ENCODE measurements around the gene PSMA7. TPM values are rescaled to one million over a fixed set of nuclear protein-coding genes. Genes with fewer than 3 reads are reported as not detected.
"Not testable (repeated sequence)": the region's sequence is repeated elsewhere in the genome, so short reads cannot be mapped to it uniquely, and the experiment has no call there.

PSMA7 gene
- polyA plus RNA-seq, 1 donor = 155 TPM

DNA sequence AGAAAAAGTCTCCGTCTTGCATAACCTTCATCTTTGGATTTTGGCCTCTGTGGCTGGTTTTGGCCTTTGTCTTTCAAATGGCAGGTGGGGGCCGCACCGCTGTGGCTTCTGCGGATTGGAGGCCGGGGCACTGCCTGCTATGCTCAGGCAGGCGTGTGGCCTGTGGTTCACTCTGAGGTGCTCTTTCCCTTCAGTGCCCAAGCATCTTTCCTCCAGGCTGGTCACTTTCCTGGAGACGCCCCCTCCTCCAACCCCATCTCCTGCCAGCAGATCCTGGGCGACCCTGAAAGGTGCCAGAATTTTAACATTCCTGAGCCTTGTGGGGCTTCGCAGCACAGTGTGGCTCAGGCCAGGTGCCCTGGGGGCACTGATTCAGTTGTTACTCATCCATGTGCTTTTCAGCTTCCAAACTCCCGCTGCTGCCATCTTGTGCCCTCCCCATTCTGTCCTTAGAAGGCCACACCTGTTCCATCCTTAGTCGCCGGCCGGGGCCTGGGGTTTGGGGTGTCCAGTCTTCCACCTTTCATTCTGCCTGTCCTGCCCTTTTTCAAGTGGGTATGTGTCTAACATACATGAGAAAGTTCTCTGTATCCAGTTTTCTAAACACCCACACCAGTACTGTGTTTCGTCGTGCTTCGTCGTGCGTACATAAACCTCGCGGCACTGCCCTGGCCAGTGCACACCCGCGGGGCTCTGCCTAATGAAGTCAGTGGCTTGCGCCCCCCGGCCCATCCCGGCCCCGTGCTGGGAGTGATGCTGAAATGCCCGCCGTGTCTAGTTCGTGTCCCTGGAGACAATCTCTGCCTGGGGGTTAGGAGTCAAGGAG lies 12.4 kb upstream of the PSMA7 start:
- no peak for DNase-seq (ENCODE audit: low read depth)

DNA sequence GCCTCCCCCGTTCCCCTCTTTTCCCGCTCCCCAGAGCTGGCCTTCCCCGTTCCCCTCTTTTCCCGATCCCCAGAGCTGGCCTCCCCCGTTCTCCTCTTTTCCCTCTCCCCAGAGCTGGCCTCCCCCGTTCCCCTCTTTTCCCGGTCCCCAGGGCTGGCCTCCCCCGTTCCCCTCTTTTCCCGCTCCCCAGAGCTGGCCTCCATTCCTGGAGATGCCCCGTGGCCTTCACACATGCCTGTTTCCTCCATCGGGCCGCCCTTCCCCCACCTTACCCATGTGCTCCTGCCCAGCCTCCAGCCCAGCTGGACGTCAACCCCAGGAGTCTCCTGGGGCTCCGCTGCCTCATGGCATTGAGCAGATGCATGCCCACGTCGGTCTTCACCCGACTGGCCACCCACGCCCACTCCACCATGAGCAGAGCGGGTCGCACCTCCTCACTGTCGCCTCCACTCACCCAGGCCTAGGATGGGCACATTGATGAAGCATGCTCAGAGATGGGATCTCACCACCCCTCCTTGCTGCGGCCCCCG lies 8.7 kb upstream of the PSMA7 start:
- DNase-seq (ENCODE audit: low read depth) = no peak

DNA sequence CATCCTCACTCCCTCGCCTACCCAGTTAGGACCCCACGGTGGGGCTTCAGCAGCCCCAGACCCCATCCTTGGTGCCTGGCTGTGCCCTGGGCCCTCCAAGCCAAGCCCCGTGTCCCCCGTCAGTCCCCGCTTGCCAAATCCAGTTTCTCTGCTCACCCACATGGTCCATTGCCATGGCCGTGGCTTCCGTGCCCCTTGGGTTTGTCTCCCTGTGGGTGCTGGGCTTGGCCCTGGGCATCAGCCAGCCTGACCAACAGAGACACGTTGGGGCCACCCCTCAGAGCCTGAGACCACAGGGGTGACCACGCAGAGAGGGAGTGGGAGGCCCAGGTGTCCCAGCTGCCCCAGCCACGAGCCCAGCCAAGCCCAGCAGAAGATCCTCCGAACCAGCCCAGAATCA lies 8.0 kb upstream of the PSMA7 start:
- DNase-seq (ENCODE audit: low read depth) = no peak

DNA sequence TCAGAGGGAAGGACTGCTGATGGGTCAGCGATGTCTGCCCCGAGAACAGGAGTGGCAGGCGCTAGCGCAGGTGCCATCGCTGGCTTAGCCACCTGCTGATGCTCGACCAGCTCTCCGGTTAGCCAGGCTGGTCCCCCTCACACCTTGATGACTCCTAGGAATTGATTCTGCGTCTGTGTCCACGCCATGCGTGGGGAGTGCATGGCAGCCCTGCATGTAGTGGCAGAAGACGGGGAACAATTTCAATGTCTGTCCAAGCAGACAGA lies 7.0 kb upstream of the PSMA7 start:
- DNase-seq (ENCODE audit: low read depth) = no peak

DNA sequence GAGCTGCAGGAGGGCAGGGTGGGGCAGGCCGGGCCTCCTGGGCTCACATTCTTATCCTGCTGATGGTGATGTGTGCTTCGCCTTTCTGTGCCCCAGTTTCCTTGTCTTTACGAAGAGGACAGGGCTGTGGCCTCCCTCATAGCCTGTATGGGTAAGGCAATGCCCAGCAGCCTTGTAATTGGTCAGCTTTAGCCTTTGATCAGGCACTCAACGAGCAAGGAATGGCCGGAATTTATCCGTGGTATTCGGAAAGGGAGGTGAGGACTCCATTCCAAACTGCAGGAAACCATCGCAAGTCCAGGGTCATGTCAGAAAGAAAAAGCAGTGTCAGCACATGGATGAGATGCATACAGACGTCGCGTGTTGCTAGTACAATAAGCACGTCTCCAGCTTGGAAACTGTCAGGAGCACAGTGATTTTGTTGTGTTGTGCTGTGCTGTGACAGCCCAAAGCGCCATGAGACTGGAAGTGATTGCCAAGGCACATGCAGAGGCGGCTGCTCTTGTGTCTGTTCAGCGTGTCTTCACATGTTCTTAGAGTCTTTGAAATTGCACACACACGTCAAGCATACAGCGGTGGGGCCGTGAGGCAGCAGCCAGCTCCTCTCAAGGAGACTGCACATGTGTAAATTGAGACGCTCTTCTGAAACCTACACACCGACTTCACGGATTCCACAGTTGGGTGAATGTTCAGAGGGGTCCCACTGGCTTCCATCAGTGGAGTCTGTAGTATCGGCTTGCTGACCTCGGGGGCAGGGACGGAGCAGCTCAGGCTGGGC lies 6.5 kb upstream of the PSMA7 start:
- no peak for DNase-seq (ENCODE audit: low read depth)

DNA sequence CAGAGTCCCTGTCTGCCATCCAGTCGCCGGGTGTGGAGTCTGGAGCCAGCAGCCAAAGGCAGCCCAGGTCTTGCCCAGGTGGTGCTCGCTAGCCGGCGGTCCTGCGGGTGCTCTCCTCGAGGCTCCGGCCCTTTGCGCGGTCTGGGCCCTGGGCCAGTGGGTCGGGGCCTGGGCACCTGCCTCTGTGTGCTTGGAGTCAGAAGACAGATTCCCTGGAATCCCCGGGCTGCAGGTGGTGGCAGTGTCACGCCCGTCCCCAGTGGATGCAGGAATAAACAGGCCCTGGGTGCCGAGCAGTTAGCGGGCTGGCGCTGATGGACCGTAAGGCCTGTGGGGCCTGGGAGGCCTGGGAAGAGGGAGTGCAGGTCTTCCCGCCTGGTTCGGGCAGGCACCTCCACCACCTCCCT lies 5.7 kb upstream of the PSMA7 start:
- no peak for DNase-seq (ENCODE audit: low read depth)

DNA sequence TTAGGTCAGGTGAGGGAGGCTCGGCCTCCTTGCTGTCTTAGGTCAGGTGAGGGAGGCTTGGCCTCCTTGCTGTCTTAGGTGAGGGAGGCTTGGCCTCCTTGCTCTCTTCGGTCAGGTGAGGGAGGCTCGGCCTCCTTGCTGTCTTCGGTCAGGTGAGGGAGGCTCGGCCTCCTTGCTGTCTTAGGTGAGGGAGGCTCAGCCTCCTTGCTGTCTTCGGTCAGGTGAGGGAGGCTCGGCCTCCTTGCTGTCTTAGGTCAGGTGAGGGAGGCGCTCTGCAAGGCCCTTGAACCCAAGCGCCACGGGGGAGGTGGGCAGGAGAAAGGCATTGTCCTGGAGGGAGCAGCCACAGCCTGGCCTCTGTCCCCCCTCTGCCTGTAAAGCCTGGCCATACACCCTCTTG lies 5.2 kb upstream of the PSMA7 start:
- not testable (repeated sequence) for DNase-seq (ENCODE audit: low read depth)

DNA sequence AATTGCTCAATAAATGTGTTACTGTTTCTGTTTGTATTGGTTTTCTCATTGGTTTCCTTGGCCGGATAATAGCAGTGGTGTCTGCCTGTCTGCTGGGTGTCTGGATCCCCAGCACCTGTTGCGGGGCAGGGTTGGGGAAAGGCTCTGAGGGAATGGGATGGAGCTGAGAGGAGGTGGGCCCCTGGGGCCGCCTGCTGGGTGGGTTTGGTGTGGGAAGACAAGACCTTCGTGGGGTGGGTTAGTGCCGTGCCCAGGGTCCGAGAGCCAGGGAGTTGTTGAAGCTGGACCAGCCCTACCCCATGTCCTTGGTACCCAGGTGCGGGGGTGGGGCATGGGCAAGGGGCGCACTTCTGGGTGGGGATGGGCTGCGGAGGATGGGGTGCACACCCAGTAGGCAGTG lies 4.3 kb upstream of the PSMA7 start:
- no peak for DNase-seq (ENCODE audit: low read depth)

DNA sequence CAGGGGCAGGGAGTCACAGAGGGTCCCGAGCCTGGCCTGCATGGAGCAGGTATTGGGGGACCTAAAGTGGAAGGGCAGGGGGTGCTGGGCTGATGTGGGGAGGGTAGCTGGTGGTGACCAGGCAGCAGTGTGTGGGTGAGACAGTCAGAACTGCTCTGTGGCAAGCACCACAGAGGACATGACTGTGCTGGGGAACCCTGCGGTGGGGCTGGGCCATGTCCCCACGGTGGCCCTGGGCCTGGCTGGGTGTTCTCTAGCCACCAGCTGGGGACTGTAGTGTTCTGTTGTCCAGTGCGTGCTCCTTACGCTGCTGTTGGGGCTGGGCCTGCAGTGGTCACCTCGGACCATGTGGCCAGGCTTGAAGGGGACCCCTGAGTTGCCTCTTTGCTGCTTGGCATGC lies 3.9 kb upstream of the PSMA7 start:
- DNase-seq (ENCODE audit: low read depth) = no peak

DNA sequence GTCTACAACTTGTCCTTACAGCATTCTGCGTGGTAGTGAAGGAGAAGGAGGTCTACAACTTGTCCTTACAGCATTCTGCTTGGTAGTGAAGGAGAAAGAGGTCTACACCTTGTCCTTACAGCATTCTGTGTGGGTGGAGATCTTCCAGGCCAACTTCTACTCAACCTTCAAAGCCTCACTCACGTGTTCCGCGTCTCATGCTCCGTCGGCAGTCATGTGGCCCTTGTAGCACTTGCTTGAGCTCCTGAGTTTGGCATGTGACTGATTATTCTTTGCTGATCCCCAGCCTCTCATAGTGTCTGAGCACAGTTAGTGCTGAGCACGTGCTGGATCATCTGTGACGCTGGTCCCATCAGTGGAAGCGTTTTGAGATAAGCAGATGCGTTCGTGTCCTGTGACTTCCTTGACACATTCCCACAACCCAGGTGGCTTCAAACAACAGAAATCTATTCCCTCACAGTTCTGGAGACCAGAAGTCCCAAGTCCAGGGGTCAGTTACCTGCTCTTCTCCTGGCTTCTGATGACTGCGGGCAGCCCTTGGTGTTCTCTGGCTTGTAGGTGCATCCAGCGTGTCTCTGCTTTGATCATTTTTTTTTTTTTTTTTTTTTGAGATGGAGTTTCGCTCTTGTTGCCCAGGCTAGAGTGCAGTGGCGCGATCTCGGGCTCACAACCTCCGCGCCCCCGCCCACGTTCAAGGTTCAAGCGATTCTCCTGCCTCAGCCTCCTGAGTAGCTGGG lies 3.0 kb upstream of the PSMA7 start:
- DNase-seq (ENCODE audit: low read depth) = no peak

DNA sequence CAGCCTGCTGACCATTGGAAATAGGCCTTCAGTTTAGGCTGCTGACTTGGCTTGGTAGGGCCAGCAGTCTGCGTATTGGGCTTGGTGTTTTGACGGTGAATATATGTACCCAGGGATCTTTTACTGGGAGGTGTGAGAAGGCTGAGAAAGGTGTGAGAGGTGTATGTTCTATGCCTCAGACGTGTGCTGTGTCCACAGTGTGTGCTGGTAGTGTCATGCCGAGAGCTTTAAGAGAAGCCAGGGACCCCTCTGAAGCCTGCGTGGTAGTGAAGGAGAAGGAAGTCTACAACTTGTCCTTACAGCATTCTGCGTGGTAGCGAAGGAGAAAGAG lies 2.5 kb upstream of the PSMA7 start:
- DNase-seq (ENCODE audit: low read depth) = no peak

DNA sequence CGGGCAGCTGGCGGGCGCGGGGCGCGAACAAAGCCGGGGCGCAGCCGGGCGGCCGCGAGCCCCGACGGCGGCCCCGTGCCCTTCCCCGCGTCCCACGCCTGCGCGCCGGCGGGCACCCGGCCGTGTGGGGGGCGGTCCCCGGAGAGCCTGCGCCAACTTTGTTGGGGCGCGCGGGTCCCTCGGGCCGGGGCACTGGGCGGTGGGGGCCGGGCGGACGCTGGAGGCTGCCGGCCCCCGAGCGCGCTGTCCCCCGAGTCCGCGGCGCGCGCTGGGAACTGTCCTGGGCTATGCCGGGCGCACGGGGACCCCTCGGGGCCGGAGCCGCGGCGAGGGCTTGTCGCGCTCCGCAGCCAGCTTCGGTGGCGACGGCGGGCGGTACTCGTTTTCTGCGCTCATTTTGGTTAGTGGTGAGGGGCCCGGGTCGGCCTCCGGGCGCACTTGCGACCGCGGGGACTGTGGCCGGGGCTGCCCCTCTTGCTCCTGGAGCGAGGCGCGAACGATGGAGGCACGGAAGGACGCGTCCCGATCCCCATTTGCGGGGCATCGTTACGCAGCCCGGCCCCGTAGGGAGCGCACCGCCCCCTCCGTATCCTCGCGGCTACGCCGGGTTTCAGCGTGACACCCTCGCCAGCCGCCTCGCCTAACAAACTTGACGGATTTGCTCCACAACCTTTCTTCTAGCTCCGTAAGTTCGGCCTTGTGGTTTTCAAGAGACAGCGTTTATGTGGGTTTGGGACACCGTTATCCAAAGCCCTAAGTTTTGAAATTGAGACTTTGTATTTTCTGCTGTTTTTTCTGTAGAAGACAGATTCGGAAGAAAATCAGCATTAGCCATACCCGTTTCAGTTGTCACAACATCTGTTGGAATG lies 997 bp upstream of the PSMA7 start:
- no peak for DNase-seq (ENCODE audit: low read depth)

DNA sequence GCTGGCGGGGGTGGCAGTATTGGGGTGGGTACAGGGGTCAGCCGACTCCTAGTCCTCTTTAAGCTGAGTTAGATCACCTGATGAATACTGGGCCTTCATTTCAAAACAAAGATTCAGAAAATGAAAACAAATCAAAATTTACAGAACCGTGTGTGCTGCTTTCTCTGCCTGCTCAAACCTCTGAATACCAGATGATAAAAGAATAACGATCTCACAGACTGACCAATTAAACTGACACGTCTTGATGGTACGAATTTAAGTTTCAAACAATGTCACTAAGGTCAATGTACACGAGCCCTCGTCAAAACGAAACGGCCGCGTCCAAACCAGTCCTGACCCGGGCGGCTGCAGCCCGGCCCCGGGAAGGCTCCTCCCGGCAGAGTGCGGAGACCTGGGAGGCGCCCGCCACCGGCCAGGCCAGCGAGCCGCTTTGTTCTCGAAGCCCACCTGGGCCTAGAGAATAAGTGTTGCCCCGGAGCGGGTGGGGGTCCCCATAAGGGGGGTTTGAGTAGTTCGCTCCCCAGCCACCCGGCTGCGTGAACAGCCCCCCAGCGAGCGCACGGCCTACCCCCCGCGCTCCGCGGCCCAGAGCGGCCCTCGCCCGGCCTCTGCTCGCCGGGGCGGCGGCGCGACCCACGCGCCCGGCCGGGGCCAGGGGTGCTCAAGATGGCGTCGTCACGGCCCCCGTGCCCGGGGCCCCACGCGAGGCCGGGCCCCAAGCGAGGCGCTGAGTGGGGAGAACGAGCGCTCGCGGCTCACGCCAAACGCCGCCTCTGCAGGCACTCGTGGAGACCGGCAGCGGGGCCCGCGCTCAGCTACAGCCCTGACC lies 728 bp downstream of the PSMA7 start:
- DNase-seq (ENCODE audit: low read depth) = no peak

DNA sequence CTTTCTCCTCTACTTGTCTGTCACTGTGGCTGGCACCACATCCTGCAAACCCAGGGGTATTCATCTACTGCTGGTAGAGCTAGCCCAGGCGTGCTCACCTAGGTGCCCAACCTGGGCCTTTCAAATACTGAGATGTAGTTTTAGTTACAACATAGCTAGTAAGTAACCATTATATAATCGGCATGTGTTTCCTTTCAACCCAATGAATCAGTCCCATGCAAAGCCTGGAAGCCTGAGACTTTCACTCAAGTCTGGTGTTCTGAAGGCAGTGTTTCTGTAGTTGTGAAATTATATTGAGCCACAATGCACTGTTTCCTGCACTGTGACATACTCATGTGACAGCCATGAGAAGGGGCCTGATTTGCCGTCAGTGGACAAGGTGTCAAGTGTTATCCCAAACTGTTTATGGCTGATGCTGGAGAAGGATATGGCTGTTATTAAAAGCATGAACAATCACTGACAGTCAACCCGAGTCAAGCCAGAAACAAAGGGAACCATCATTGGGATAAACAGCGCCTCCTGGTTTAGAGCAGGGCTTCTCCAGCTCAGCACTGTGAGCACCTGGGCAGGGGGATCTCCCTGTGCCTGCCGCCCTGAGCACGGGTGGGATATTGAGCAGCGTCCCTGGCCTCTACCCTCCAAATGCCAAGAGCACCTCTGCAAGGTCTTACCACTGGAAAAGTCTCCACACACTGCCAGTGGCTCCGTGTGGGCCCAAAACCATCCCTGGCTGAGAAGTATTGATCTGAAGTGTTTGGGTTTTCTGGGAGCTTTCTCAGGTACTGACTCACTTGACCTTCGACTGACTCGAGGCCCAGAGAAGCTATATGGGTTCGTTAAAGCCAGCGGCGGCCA lies 1.6 kb downstream of the PSMA7 start:
- no peak for DNase-seq (ENCODE audit: low read depth)

DNA sequence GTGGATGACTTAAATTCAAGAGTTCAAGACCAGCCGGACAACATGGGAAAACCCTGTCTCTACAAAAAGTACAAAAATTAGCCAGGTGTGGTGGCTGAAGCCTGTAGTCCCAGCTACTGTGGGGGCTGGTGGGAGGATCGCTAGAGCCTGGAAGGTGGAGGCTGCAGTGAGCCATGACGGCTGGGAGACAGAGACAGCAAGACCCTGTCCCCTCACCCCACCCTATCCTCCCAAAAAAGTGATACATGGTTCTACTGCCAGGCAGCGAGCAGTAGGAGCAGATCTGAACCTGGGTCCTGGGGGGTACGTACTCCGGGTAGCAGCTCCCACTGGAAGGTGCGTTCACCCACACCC lies 2.2 kb downstream of the PSMA7 start:
- DNase-seq (ENCODE audit: low read depth) = no peak

DNA sequence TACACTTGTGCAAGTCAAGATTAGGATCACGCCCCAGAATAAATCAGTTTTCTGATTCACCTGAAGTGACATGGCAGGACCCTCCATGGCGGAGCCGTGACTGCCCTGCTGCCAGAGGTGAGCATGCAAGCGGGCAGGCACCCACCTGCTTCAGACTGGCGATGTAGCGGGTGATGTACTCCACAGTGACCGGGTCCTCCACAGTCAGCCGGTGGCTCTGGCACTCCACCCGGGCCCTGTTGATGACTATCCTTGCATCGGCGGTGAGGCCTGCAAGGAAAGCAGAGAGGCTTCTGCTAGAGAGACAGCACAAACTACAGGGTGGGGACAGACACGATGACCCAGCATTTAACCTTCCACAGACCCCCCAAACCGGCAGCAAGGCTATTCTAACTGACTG lies 3.6 kb downstream of the PSMA7 start:
- DNase-seq (ENCODE audit: low read depth) = no peak

DNA sequence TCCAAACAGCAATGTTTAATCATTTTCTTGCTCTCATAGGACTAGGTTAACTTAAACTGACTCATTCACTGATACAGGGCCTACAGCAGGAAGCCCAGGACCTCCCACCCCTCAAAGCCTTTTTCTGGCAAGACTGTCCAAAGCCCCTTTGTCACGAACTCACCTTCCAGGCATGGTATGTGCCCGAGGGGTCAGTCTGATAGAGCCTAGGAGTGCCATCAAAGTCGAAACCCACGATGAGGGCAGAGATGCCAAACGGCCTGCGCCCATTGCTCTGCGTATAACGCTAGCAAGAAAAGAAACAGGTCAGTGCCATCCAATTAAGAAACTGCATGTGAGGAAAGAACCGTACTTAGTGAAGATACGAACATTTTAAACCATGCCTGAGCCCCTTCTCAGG lies 4.3 kb downstream of the PSMA7 start:
- DNase-seq (ENCODE audit: low read depth) = no peak

DNA sequence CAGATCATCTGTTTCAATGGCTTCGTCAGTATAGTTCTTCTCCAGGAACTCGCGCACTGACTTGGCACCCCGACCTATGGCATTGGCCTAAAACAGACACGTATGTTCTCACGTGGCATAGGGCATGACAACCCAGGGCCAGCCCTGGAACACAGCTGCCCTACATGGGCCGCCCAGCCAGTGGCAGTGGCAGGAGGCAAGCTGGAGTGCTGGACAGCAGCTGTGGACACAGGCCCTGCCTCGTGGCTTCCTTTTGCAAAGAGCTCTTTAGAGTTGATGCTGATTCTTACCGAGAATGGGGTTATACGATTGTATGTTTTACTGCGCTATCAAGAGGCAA lies 5.0 kb downstream of the PSMA7 start:
- DNase-seq (ENCODE audit: low read depth) = no peak

DNA sequence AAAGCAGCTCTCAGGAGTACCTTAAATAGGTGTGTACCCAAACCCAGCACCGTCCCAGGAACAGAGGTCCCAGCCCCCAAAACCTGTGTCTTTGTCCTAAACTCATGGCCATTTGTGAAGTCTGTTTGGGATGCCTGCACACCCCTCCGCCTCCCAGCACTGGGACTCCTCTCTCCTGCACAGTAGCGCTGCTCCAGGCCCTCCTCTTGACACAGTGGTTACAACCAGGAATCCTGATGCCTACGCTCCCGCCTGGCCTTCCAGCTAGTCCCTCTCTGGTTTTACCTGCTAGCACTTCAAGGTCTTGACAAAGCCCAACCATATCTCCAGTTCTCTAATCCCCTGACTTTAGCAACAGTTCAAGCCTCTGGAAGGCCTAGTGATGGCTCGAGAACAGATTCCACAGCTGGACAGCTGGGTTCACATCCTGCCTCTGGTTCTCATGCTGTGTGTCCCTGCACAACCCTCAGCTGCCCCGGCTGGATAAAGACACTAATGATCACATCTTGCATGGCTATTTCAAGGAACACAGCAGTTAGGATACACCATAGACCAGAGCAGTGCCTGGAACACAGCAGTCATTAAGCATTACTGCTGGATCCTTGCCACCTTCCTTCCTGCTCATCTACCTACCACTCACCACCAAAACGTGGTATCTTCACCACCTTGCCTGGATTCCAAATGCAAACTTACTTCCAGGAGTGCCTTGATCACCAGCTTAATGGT lies 5.6 kb downstream of the PSMA7 start:
- no peak for DNase-seq (ENCODE audit: low read depth)

DNA sequence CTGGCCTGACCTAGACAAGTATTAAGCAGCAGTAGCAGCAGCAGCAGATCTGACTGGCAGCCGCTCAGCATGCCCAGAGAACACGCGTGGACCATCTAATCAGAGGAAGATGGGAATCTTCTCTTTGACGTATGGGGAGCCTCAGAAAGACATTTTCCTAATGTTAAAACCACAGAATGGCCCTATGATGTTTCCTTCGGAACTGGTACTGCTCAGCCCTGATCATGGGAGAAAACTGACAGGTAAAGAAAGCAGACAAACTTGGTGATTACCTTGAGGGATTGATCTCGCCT lies 6.2 kb downstream of the PSMA7 start:
- no peak for DNase-seq (ENCODE audit: low read depth)
